Measurements from ENCODE around the gene AATK. TPM values are rescaled to one million over a fixed set of nuclear protein-coding genes. Genes with fewer than 3 reads are reported as not detected.
A peak's percentile ranks its signal among the peaks of the same experiment; 100 is the strongest.

The AATK gene
- total RNA-seq, 2 donors from 2014 or later = 1.2 to 2.4 TPM

DNA sequence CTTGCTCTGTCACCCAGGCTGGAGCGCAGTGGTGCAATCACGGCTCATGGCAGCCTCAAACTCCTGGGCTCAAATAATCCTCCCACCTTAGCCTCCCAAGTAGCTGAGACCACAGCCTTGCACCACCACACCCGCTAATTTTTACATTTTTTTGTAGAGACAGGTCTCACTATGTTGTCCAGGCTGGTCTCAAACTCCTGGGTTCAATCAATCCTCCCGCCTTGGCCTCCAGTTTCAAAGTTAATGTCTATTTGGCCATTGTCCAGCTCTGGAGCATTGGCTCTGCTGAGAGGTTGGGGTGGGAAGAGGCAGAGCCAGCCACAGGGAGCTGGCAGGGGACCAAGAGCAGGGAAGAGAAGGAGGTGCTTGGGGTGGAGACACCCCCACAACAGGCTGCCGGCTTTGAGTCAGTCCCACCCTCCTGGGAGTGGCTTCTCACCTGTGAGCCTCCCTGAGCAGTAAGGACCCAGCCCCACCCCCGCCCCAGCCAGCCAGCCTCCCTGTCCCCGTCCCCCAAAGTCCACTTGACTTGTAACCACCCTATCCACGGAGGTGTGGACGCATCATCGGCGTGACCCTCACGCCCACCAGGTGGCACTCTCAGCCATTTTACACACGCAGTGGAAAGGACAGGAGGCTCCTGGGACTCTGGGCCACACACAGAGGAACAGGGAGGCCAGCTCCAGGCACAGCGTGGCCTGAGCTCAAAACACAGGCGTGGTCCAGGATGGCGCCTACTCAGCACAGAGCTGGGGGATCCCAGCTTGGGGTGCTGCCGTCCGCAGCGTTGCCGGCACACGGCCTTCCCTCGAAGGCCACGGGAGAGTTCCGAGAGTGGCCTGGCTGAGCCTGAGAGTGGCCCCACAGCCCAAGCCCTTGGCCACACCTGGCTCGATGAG lies 23.5 kb downstream of the AATK start:
- H3K36me3 Mint-ChIP-seq (ENCODE audit: low read depth) = no peaks in the 10 kb centered on the region
- no peak overlapping the region for H3K4me3 Mint-ChIP-seq
- ATAC-seq (replicated peaks) = peak; percentile 85
- H3K9me3 Mint-ChIP-seq = peaks cover 4% of the 10 kb centered on the region
- peaks cover 8% of the 10 kb centered on the region for H3K4me1 Mint-ChIP-seq
- H3K27me3 Mint-ChIP-seq = no peaks in the 10 kb centered on the region
- peak overlapping the region; percentile 41 for H3K27ac Mint-ChIP-seq

DNA sequence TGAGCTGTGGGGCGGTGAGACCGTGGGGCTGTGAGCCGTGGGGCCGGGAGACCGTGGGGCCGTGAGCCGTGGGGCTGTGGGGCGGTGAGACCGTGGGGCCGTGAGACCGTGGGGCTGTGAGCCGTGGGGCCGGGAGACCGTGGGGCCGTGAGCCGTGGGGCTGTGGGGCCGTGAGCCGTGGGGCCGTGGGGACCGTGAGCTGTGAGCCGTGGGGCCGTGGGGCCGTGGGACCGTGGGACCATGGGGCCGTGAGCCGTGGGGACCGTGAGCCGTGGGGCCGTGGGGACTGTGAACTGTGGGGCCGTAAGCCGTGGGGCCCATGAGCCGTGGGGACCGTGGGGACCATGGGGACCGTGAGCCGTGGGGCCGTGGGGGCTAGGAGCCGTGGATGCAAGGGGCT lies 25.3 kb downstream of the AATK start:
- Mint-ChIP-seq H3K4me1 (peaks cover 8% of the 10 kb centered on the region), H3K27me3 (no peaks in the 10 kb centered on the region), H3K9me3 (peaks cover 4% of the 10 kb centered on the region), H3K36me3 (ENCODE audit: low read depth) (no peaks in the 10 kb centered on the region), H3K4me3 (no peak overlapping the region), H3K27ac (no peak overlapping the region)
- ATAC-seq (replicated peaks) = no peak

DNA sequence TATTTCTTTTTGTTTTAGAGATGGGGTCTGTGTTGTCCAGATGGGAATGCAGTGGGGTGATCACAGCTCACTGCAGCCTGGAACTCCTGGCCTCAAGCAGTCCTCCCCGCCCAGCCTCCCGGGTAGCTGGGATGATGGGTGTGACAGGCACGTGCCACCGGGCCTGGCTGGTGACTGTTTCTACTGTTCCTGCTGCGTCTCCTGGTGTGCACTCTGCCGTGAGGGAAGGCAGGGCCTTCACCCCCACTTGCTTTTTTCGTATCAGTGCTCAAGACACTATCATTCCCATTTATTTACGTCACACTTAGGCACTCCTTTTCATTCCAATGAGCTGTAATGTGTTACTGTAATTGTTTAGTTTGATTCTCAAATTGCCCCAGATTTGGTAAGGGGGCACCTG lies 26.0 kb downstream of the AATK start:
- Mint-ChIP-seq H3K27me3 (no peaks in the 10 kb centered on the region), H3K27ac (no peak overlapping the region), H3K4me3 (no peak overlapping the region), H3K9me3 (peaks cover 4% of the 10 kb centered on the region), H3K36me3 (ENCODE audit: low read depth) (no peaks in the 10 kb centered on the region), H3K4me1 (peaks cover 8% of the 10 kb centered on the region)
- no peak for ATAC-seq (replicated peaks)

DNA sequence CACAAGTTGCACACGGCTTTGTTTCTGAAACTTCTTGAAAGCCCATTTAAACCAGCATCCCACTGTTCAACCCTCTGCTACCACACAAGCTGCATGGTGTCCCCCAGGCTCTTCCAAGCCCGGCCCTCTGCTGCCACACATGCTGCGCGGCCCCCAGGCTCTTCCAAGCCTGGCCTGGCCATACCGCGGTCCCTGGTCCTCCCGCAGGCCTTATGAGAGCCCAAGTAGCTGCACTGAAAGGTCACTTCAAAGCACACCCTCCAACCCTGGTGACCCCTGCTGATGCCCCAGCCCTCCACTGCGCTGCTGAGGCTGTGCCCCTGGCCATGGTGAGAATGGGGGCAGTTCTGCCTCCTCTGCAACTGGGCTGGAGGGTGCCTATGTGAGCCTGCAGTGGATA lies 26.6 kb downstream of the AATK start:
- H3K27ac Mint-ChIP-seq = no peak overlapping the region
- no peaks in the 10 kb centered on the region for H3K36me3 Mint-ChIP-seq (ENCODE audit: low read depth)
- ATAC-seq (replicated peaks) = no peak
- no peak overlapping the region for H3K4me3 Mint-ChIP-seq
- H3K27me3 Mint-ChIP-seq = no peaks in the 10 kb centered on the region
- H3K9me3 Mint-ChIP-seq = peaks cover 4% of the 10 kb centered on the region
- H3K4me1 Mint-ChIP-seq = peaks cover 8% of the 10 kb centered on the region

DNA sequence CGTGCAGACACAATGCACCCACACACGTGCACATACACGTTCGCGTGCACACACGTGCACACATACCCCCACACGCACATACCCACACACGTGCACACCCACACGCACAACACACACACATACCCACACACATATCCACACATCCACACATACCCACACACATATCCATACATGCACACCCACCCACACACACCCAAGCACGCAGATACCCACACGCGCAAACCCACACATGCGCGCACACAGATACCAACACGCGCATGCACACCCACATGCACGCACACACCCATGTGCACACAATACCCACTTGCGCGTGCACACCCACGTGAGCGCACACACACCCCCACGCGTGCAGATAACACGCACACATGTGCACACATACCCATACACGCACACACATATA lies 27.5 kb downstream of the AATK start:
- Mint-ChIP-seq H3K27ac (no peak overlapping the region), H3K9me3 (peaks cover 4% of the 10 kb centered on the region), H3K27me3 (no peaks in the 10 kb centered on the region), H3K36me3 (ENCODE audit: low read depth) (no peaks in the 10 kb centered on the region), H3K4me3 (no peak overlapping the region), H3K4me1 (peaks cover 8% of the 10 kb centered on the region)
- no peak for ATAC-seq (replicated peaks)

DNA sequence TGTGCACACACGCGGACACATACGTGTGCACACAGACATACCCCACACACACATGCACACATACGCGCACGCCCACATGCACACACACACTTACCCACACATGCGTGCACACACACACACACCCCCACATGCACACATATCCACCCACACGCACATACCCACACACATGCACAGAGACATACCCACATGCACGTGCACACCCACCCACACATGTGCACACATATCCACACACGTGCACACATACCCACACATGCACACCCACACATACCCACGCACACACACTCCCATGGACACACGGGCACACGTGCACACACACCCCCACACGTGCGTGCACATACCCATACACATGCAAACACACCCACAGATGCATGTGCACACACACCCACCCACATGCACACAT lies 27.9 kb downstream of the AATK start:
- no peaks in the 10 kb centered on the region for H3K27me3 Mint-ChIP-seq
- no peak overlapping the region for H3K27ac Mint-ChIP-seq
- no peak overlapping the region for H3K4me3 Mint-ChIP-seq
- peaks cover 4% of the 10 kb centered on the region for H3K9me3 Mint-ChIP-seq
- H3K36me3 Mint-ChIP-seq (ENCODE audit: low read depth) = no peaks in the 10 kb centered on the region
- peaks cover 8% of the 10 kb centered on the region for H3K4me1 Mint-ChIP-seq
- no peak for ATAC-seq (replicated peaks)

DNA sequence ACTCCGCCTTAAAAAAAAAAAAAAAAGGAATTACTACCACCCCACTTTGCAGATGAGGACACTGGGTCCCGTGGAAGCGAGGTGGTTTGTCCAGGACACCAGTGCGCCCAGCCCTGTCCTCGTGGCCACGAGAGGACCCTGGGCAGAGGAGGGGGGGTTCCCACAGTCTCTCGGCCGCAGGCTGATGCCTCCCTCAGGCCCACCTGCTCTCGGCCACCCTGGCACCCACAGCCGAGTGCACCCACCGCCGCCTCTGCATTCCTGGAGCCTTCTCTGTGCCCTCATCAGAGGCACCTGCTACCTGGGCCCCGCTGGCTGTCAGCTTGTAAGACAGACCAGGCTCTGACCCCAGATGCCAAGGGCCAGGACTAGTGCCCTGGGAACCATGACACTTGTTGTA lies 28.8 kb downstream of the AATK start:
- Mint-ChIP-seq H3K27me3 (no peaks in the 10 kb centered on the region), H3K4me3 (no peak overlapping the region), H3K27ac (no peak overlapping the region), H3K9me3 (peaks cover 4% of the 10 kb centered on the region), H3K4me1 (peaks cover 8% of the 10 kb centered on the region), H3K36me3 (ENCODE audit: low read depth) (no peaks in the 10 kb centered on the region)
- no peak for ATAC-seq (replicated peaks)

DNA sequence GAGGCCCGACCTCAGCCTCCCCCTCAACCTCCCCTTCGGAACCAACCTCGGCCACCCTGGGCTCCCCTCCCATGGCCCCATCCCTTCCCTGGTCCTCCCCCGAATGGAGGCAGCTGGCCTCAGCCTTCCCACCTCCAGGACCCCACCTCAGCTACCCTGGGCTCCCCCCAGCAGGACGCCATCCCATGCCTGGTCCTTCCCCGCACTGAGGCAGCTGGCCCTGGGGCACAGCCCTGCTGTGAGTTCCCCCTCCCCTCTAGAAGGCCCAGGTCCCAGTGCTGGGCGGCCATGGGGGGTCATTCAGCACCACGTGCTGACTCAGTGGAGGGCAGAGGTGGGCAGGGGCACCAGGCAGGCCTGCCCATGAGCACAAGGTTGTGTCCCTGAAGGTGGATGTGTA lies 29.7 kb downstream of the AATK start:
- no peak for ATAC-seq (replicated peaks)
- peaks cover 4% of the 10 kb centered on the region for H3K9me3 Mint-ChIP-seq
- H3K27ac Mint-ChIP-seq = no peak overlapping the region
- H3K36me3 Mint-ChIP-seq (ENCODE audit: low read depth) = no peaks in the 10 kb centered on the region
- H3K27me3 Mint-ChIP-seq = no peaks in the 10 kb centered on the region
- peaks cover 8% of the 10 kb centered on the region for H3K4me1 Mint-ChIP-seq
- no peak overlapping the region for H3K4me3 Mint-ChIP-seq

DNA sequence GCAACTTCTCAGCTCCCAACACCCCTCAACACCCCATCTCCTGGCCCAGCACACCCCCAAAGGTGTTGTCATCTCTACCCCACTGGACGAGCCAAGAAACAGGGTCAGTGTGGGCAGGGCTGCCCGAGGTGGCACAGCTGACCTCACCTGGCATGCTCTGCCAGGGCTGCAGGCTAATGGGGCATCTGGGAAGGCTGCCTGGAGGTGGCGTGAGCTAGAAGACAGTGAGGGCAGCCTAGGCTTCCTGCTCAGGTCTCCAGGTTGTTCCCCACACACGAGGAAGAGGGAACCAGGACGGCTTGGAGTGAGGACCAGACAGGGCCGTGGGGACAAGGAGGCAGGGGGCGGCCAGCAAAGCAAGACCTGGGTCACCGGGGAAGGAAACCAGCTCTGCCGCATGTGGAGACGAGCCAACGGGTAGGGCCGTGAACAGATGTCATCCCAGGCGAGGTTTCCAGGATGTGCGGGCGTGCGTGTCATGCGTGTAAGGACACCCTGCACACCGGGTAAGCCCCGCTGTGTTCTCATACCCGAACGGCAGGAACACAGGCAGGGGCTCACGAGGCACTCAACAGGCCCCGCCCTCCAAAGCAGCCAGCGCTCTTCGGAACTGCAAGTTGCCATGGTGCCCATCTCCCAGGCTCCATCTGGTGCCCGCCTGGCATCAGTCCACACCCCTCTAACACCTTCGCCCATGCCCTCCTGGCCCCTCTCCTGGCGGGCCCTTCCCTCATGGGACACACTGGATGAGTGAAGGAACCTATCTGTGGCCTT lies 30.3 kb downstream of the AATK start:
- peaks cover 4% of the 10 kb centered on the region for H3K9me3 Mint-ChIP-seq
- no peak overlapping the region for H3K27ac Mint-ChIP-seq
- H3K27me3 Mint-ChIP-seq = no peaks in the 10 kb centered on the region
- no peaks in the 10 kb centered on the region for H3K36me3 Mint-ChIP-seq (ENCODE audit: low read depth)
- H3K4me3 Mint-ChIP-seq = no peak overlapping the region
- no peak for ATAC-seq (replicated peaks)
- H3K4me1 Mint-ChIP-seq = peaks cover 8% of the 10 kb centered on the region

DNA sequence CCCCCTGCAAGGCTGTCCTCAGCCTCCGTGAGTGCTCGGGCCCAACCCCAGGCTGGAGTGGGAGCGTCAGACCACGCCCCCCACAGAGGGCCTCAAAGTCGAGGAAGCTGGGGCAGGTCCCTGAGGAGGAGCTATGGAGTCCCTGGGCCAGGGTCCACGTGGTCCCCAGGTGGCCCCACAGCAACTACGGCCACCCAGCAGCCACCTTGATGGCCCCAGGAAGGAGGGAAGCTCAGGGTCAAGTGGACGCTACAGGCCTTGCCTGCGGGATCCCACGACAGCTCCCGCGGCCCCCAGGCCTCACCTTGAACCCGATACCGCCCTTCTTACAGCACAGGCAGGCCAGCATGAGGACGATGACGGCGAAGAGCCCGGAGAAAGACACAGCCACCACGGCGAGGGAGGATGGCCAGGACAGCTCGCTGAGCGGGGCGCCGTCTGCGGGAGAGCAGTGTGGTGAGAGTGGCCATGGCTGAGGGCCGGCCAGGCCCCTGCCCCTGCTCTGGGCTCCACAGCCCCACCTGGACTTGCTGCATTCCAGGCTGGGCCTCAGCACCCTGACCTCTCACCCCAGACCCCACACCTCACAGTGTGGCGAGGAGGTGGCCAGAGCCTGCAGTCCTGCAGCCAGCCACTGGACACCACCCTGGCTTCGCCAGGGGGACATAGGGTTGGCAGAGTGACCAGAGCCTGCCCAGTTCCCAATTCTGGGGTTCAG lies 31.8 kb downstream of the AATK start:
- H3K4me1 Mint-ChIP-seq = peaks cover 8% of the 10 kb centered on the region
- H3K9me3 Mint-ChIP-seq = peaks cover 4% of the 10 kb centered on the region
- ATAC-seq (replicated peaks) = no peak
- H3K4me3 Mint-ChIP-seq = no peak overlapping the region
- no peaks in the 10 kb centered on the region for H3K27me3 Mint-ChIP-seq
- no peaks in the 10 kb centered on the region for H3K36me3 Mint-ChIP-seq (ENCODE audit: low read depth)
- no peak overlapping the region for H3K27ac Mint-ChIP-seq

DNA sequence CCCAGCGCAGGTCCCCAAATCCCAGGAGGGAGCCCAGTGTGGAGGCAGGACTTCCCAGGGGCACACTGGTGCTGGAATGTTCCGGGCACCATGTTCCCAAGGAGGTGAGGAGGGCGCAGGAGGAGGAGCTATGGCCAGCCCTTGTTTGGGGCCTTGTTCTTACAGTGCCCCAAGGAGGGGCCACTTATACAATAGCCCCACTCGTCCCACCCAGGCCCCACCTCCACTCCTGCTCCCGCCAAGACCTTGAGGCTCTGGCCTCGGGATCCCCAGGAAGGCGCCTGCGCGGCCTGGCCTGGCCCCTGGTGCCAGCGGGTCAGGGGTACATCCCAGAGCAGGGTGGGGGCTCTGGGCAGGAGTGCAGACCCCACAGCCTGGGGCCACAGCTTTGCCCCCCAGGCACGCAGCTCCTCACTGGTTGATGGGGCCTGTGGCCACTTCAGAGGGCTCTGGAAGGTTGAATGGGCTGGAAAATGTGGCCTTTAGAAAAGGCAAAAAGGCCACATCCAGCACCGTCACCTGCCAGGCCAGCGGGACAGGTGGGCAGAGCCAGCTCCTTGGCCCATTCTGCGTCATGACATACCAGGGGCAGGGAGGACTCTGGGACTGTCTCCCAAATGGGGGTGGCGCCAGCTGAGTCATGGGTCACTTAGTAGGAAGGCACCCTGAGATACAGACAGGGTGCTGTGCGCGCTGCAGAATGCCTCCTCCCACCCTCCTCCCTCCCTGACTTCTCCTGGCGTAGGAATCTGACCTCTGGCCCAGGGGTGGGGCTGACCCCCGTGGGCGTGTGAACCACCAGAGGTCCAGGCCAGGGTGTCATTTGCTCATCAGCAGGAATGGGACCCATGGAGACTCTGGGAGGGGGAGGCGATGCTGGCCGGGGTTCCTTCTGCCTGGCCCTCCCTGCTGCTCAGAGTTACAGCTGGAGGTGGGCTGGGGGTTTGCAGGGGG lies 33.0 kb downstream of the AATK start:
- ATAC-seq (replicated peaks) = no peak
- Mint-ChIP-seq H3K4me3 (no peak overlapping the region), H3K27ac (no peak overlapping the region), H3K36me3 (ENCODE audit: low read depth) (no peaks in the 10 kb centered on the region), H3K4me1 (peaks cover 1% of the 10 kb centered on the region), H3K27me3 (no peaks in the 10 kb centered on the region), H3K9me3 (no peaks in the 10 kb centered on the region)

DNA sequence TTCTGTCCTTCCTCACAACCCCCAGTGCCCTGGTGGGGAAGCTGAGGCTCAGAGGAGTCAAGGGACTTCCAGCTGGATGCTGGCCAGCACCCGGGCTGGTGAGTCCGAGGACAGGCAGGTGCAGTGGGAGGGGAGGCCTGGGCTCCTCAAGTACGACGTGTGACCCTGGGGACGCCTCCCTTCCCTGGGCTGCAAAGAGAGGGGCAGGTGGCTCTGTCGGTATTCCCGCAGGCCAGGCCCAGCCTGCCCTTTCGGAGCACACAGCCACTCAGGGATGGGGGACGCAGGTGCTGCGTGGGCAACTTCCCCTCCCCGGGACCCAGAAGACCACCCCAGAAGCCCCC lies 33.9 kb downstream of the AATK start:
- H3K4me1 Mint-ChIP-seq = no peaks in the 10 kb centered on the region
- no peaks in the 10 kb centered on the region for H3K27me3 Mint-ChIP-seq
- H3K9me3 Mint-ChIP-seq = no peaks in the 10 kb centered on the region
- H3K27ac Mint-ChIP-seq = no peak overlapping the region
- no peak overlapping the region for H3K4me3 Mint-ChIP-seq
- no peak for ATAC-seq (replicated peaks)
- no peaks in the 10 kb centered on the region for H3K36me3 Mint-ChIP-seq (ENCODE audit: low read depth)

DNA sequence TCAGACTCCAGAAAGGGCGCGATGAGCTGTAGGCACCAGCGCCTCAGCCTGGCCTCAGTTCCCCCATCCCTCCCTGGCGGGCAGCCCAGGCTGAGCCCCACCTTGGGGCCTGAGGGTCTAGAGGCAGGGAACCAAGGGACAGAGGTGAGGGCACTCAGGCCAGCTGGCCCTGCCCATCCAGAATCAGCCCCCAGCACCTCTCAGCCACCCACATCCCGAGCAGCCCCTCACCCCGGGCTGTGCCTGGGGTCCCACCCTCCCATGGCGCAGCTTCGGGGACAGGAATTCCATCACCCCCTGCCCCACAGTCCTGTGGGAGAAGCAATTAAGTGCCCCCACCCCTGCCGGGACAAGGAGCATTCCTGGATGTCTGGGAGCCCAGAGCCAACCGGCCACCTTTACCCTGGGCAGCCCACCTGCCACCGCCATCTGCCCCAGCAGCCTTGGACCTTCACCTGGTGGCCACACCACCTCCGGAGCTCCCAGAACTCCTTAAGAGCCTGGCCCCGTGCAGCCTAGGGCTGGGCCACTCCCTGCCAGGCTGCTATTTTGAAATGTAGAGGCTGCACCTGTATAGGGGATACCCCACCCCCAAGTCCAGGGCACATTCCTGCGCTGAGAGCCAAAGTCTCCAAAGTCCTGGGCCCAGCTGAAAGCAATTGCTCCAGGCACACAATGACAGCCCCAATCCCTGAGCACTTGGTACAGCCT lies 34.4 kb downstream of the AATK start:
- Mint-ChIP-seq H3K36me3 (ENCODE audit: low read depth) (no peaks in the 10 kb centered on the region), H3K27ac (no peak overlapping the region), H3K9me3 (no peaks in the 10 kb centered on the region), H3K27me3 (no peaks in the 10 kb centered on the region), H3K4me1 (no peaks in the 10 kb centered on the region), H3K4me3 (no peak overlapping the region)
- no peak for ATAC-seq (replicated peaks)

Measured in activated T-helper 17 cell treated with anti-CD3 and anti-CD28 coated beads, Interleukin-2, amount 50 U/mL, for 72 hours (primary cell).